SK-N-SH (cell line): ENCODE results near the gene POU2F1.

Source experiments
- NFIC ChIP-seq: IDR thresholded peaks from 2 replicates; pipeline ENCODE4 v1.4.0; 2012; ENCODE audit warnings: borderline replicate concordance
- RCOR1 ChIP-seq: fragments of 150-350 bp; IDR thresholded peaks from 2 replicates; pipeline ENCODE4 v1.6.1; 2017; ENCODE audit warnings: antibody characterized with exemption, low read length

DNA sequence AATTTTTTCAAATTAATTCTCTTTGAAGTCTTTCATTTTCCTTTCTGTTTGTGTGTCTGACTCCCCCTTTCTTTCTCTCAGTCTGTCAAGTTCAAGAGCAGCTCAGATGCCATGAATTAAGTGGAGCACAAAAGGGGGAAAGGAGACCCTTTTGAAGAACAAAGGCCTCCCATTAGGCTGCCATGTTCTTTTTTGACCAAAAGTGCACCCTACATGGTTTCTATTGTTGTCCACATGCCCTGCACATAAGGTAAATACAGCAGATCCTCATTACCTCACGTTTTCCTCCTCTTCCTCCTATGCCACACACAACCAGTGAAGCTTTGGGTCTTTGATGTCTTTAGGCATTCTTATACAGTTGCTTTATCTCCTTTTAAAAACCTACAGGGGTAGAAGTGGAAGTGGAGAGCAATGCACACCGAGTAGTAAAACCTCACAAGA, 47.7 kb downstream of the POU2F1 start:
- TF ChIP-seq NFIC (no peak), RCOR1 (no peak)
